ENCODE measurements around the gene WTAP.
"Not testable (repeated sequence)": the region's sequence is repeated elsewhere in the genome, so short reads cannot be mapped to it uniquely, and the experiment has no call there.

Gene WTAP

DNA sequence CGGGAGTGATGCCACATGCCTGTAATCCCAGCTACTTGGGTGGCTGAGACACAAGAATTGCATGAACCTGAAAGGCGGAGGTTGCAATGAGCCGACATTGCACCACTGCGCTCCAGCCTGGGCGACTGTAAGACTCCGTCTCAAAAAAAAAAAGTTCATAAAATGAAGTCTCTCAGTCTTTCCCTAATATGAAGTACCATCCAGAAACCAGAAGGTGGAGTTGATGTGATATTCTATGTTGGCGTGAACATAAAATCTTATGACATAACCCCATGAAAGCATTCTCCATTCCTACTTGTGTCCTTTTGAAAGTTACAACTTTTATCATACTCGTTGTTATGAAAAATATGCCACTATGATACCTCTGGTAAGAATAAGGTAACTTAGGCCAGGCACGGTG lies 40.0 kb upstream of the WTAP start:
- TF ChIP-seq, protein P1, sequence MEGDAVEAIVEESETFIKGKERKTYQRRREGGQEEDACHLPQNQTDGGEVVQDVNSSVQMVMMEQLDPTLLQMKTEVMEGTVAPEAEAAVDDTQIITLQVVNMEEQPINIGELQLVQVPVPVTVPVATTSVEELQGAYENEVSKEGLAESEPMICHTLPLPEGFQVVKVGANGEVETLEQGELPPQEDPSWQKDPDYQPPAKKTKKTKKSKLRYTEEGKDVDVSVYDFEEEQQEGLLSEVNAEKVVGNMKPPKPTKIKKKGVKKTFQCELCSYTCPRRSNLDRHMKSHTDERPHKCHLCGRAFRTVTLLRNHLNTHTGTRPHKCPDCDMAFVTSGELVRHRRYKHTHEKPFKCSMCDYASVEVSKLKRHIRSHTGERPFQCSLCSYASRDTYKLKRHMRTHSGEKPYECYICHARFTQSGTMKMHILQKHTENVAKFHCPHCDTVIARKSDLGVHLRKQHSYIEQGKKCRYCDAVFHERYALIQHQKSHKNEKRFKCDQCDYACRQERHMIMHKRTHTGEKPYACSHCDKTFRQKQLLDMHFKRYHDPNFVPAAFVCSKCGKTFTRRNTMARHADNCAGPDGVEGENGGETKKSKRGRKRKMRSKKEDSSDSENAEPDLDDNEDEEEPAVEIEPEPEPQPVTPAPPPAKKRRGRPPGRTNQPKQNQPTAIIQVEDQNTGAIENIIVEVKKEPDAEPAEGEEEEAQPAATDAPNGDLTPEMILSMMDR (IDR thresholded peaks at IDR 0.05; ENCODE audit: low read depth, low read length, missing control alignments), result no peak
- no peak overlapping the region for H3K4me3 ChIP-seq (ENCODE audit: low read depth, low read length)
- no peak for DNase-seq
- H3K27ac ChIP-seq, result no peak overlapping the region
- H3K27me3 ChIP-seq (replicated peaks), result no peaks in the 10 kb centered on the region
- peaks cover 24% of the 10 kb centered on the region for H3K36me3 ChIP-seq (replicated peaks)
- in situ Hi-C loops (cut with HindIII; ENCODE audit: low pct_ligation_motif_present, low sequenced_read_pairs), result no loop called here

DNA sequence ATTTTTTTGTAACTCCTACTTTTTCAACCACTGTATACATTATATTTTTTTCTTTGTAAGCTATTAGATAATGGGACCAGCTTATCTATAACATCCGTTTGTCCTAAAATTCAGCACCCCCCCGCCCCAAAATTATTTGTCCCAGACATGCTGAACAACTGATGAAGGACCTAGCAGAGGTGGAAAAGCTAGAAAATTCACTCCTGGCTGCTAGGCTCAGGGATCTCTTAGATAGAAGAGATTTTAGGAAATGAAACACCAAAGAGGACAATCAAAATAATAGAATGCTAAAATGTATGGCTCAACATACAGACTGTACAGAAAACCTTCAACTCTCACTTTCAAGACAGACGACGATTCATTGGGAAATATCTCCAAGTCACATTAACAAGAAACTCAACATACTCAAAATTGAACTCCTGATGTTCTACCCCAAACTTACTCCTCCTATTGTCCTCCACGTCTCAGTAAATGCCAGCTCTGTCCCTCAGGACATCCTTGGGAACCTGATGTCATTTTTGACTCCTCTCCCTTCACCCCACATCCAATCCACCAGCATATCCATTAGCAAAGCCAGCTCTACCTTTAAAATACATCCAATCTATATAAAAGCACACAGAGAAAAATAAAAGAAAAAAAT lies 38.9 kb upstream of the WTAP start:
- in situ Hi-C loops (cut with HindIII; ENCODE audit: low pct_ligation_motif_present, low sequenced_read_pairs), result no loop called here
- TF ChIP-seq, protein P1 (IDR thresholded peaks at IDR 0.05; ENCODE audit: low read depth, low read length, missing control alignments), result no peak
- no peak for DNase-seq
- Histone ChIP-seq H3K4me3 (ENCODE audit: low read depth, low read length) (no peak overlapping the region), H3K36me3 (replicated peaks) (peaks cover 24% of the 10 kb centered on the region), H3K27ac (no peak overlapping the region), H3K27me3 (replicated peaks) (no peaks in the 10 kb centered on the region)

DNA sequence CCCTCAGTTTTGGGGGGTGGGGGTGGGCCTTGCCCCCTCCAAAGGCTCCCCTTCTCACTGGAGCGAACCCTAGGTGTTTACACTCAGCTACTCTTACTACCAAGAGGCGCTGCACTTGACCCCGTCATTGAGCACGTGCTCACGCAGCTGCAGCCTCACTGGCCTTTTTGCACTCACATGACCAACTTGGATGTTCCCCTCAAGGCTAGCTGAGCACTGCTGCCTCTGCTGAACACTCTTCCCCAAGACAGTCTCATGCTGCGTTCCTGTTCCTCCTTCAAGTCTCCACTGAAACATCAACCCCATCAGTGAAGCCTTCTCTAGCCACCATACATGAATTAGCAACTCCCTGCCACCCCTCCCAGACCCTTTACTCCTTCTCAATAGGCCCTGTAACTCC lies 38.3 kb upstream of the WTAP start:
- H3K27ac ChIP-seq, result no peak overlapping the region
- in situ Hi-C loops (cut with HindIII; ENCODE audit: low pct_ligation_motif_present, low sequenced_read_pairs), result no loop called here
- peaks cover 24% of the 10 kb centered on the region for H3K36me3 ChIP-seq (replicated peaks)
- no peak for DNase-seq
- no peak overlapping the region for H3K4me3 ChIP-seq (ENCODE audit: low read depth, low read length)
- TF ChIP-seq, protein P1 (IDR thresholded peaks at IDR 0.05; ENCODE audit: low read depth, low read length, missing control alignments), result no peak
- no peaks in the 10 kb centered on the region for H3K27me3 ChIP-seq (replicated peaks)

DNA sequence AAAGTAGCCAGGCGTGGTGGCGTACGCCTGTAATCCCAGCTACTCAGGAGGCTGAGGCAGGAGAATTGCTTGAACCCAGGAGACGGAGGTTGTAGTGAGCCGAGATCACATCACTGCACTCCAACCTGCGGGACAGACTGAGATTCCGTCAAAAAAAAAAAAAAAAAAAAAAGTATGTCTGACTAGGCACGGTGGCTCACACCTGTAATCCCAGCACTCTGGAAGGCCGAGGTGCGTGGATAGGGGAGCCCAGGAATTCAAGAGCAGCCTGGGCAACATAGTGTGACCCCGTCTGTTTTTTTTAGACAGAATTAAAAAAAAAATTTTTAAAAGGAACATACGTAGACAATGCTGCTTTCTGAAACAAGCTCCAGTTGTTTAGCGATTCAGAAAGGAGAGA lies 37.2 kb upstream of the WTAP start:
- H3K27me3 ChIP-seq (replicated peaks); H3K27ac ChIP-seq; DNase-seq; in situ Hi-C loops (cut with HindIII; ENCODE audit: low pct_ligation_motif_present, low sequenced_read_pairs); H3K4me3 ChIP-seq (ENCODE audit: low read depth, low read length): not testable (repeated sequence)
- peaks cover 18% of the 10 kb centered on the region for H3K36me3 ChIP-seq (replicated peaks)

DNA sequence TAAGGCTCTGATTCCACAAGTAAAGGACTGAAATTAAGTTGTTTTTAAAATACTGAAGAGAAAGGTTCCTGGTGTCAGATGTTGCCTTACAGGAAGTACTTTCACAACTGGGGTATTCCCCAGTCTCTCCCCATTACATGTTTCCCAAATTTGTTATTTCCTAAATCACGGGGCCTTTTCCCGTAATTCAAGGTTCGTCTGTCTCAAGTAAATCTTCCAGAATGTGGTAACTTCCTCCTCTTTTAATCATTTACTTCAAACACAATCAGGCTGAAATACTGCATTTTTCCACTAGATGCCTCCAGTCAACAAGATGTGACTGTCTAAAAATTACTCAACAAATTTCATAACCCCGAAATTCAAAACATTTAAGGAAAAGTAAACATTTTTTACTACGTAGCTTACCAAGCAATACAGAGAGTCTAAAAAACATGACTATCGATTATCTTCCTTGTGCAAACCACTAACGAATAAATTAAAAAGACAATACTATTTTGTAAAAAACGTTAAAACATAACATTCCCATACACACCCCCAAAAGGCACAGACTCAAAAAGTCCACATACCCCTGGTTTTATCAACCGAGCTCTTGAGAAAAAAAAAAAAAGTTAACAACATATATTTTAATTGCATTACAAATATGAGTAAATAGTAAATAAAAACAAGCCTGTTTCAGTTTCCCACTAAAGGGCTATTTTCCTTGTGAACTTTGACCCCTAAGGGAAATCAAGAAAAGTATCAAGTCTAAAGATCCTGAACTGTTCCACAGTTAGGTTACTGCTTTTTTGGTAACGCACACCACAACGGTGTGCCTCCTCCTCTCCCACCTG lies 36.0 kb upstream of the WTAP start:
- in situ Hi-C loops (cut with HindIII; ENCODE audit: low pct_ligation_motif_present, low sequenced_read_pairs), result no loop called here
- Histone ChIP-seq H3K36me3 (replicated peaks) (peaks cover 13% of the 10 kb centered on the region), H3K27ac (peak overlapping the region; percentile 56), H3K27me3 (replicated peaks) (no peaks in the 10 kb centered on the region), H3K4me3 (ENCODE audit: low read depth, low read length) (peak overlapping the region; percentile 74)
- DNase-seq, result peak; percentile 67
- TF ChIP-seq, protein P1 (IDR thresholded peaks at IDR 0.05; ENCODE audit: low read depth, low read length, missing control alignments), result peak; percentile 54

DNA sequence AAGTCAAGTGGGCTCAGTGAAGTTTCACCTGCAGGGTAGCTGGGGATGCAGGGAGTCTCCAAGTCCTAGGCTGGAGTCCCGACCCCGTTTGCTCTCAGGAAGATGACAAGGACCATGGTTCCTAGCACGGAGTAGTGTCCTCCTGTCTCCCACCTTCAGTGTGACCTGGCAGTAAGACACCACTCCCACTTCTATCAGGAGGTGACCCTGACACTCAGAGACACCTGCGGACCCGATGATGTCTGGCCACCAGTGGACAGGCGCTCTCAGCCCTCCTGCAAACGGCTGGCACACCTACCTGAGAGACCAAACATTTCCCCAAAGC lies 35.4 kb upstream of the WTAP start:
- TF ChIP-seq, protein P1 (IDR thresholded peaks at IDR 0.05; ENCODE audit: low read depth, low read length, missing control alignments), result no peak
- H3K4me3 ChIP-seq (ENCODE audit: low read depth, low read length), result peak overlapping the region; percentile 74
- H3K36me3 ChIP-seq (replicated peaks), result peaks cover 13% of the 10 kb centered on the region
- H3K27me3 ChIP-seq (replicated peaks), result no peaks in the 10 kb centered on the region
- in situ Hi-C loops (cut with HindIII; ENCODE audit: low pct_ligation_motif_present, low sequenced_read_pairs), result no loop called here
- no peak overlapping the region for H3K27ac ChIP-seq
- DNase-seq, result no peak
